IMR-90 (cell line): ENCODE data around the gene PRR16. TPM values are rescaled to one million over a fixed set of nuclear protein-coding genes. Genes with fewer than 3 reads are reported as not detected.
A peak's percentile ranks its signal among the peaks of the same experiment; 100 is the strongest.

Experiments used
- ATAC-seq: fragments of 200-7000 bp; cut with Tn5 transposase; 2 replicates; pipeline ENCODE4 v1.9.1; 2020; ENCODE audit warnings: low read depth, mild to moderate bottlenecking, moderate library complexity
- BruUV-seq: library from RNA; stranded (reverse); fragments of 400-500 nt; replicated peaks from 2 replicates; lab custom pipeline; 2021; lab: Mats Ljungman, UMichigan
- CTCF ChIA-PET: fragments of 300-600 bp; formaldehyde crosslinking; extraction: SDS; loops from one replicate; lab custom pipeline; 2021; ENCODE audit warnings: antibody characterized with exemption; lab: Yijun Ruan, JAX
- POLR2A ChIA-PET: fragments of 300-600 bp; sonication (Branson Sonifier 250); formaldehyde crosslinking; loops from one replicate; lab custom pipeline; 2022; ENCODE audit warnings: antibody characterized with exemption; ENCODE audit not compliant: unreplicated experiment; lab: Charles Lee
- DNase-seq: peaks from one replicate; pipeline ENCODE4 v3.0.0; 2013
- H2AFZ ChIP-seq: replicated peaks from 2 replicates; pipeline ENCODE3; 2013; ENCODE audit warnings: low read length, mild to moderate bottlenecking; ENCODE audit not compliant: poor library complexity
- H2AK5ac ChIP-seq: 2 replicates; pipeline ENCODE4 v1.6.1; 2013; ENCODE audit warnings: low read depth, low read length, inconsistent platforms
- H2AK9ac ChIP-seq: replicated peaks from 2 replicates; pipeline ENCODE3; 2013; ENCODE audit warnings: mild to moderate bottlenecking, low read depth, low read length, moderate library complexity; ENCODE audit not compliant: poor library complexity
- H2BK120ac ChIP-seq: 2 replicates; pipeline ENCODE4 v1.6.1; 2013; ENCODE audit warnings: low read depth, low read length, inconsistent platforms
- H2BK15ac ChIP-seq: 3 replicates; pipeline ENCODE4 v1.6.1; 2013; ENCODE audit warnings: low read depth, low read length, inconsistent platforms
- H2BK20ac ChIP-seq: 2 replicates; pipeline ENCODE4 v1.6.1; 2013; ENCODE audit warnings: low read depth, mild to moderate bottlenecking, inconsistent platforms, low read length, moderate library complexity
- H2BK5ac ChIP-seq: 2 replicates; pipeline ENCODE4 v1.6.1; 2013; ENCODE audit warnings: mild to moderate bottlenecking, low read depth, low read length, inconsistent platforms; ENCODE audit not compliant: poor library complexity, severe bottlenecking
- H3K14ac ChIP-seq: replicated peaks from 2 replicates; pipeline ENCODE4 v1.6.1; 2013; ENCODE audit warnings: low read depth, low read length, inconsistent platforms
- H3K18ac ChIP-seq: 2 replicates; pipeline ENCODE4 v1.6.1; 2013; ENCODE audit warnings: low read depth, low read length, control low read depth
- H3K23ac ChIP-seq: 2 replicates; pipeline ENCODE4 v1.6.1; 2013; ENCODE audit warnings: low read depth, low read length, inconsistent platforms
- H3K27ac ChIP-seq: 2 replicates; pipeline ENCODE4 v1.5.1; 2013; ENCODE audit warnings: mild to moderate bottlenecking, control low read depth, low read length; ENCODE audit not compliant: insufficient read depth
- H3K27me3 ChIP-seq: 2 replicates; pipeline ENCODE4 v1.6.1; 2013; ENCODE audit warnings: low read length; ENCODE audit not compliant: control insufficient read depth, insufficient read depth
- H3K36me3 ChIP-seq: 2 replicates; pipeline ENCODE4 v1.6.1; 2013; ENCODE audit warnings: low read length, mixed read lengths; ENCODE audit not compliant: control insufficient read depth, insufficient read depth
- H3K4ac ChIP-seq: 2 replicates; pipeline ENCODE4 v1.6.1; 2013; ENCODE audit warnings: low read depth, low read length, inconsistent platforms
- H3K4me1 ChIP-seq: 2 replicates; pipeline ENCODE4 v1.6.1; 2013; ENCODE audit warnings: low read length, mixed read lengths; ENCODE audit not compliant: control insufficient read depth, insufficient read depth
- H3K4me2 ChIP-seq: 2 replicates; pipeline ENCODE4 v1.6.1; 2013; ENCODE audit warnings: low read depth, mild to moderate bottlenecking, control low read depth, low read length, moderate library complexity
- H3K4me3 ChIP-seq: 2 replicates; pipeline ENCODE4 v1.5.1; 2013; ENCODE audit warnings: low read depth, mild to moderate bottlenecking, control low read depth, low read length, moderate library complexity; ENCODE audit not compliant: insufficient read depth
- H3K56ac ChIP-seq: 2 replicates; pipeline ENCODE4 v1.6.1; 2013; ENCODE audit warnings: low read length, inconsistent platforms; ENCODE audit not compliant: insufficient read depth; ENCODE audit errors: extremely low read depth
- H3K79me1 ChIP-seq, 2 experiments: 2 replicates each; pipeline ENCODE4 v1.6.1; 2013; ENCODE audit warnings: low read length in 2 of 2, inconsistent platforms in 1 of 2, low read depth in 1 of 2
- H3K9ac ChIP-seq: 2 replicates; pipeline ENCODE4 v1.6.1; 2013; ENCODE audit warnings: low read depth, low read length, control low read depth
- H3K9me1 ChIP-seq: 2 replicates; pipeline ENCODE4 v1.6.1; 2013; ENCODE audit warnings: low read length, inconsistent platforms; ENCODE audit not compliant: insufficient read depth
- H3K9me3 ChIP-seq: 2 replicates; pipeline ENCODE4 v1.6.1; 2013; ENCODE audit warnings: low read length; ENCODE audit not compliant: control insufficient read depth, insufficient read depth
- H4K20me1 ChIP-seq: 2 replicates; pipeline ENCODE4 v1.6.1; 2013; ENCODE audit warnings: low read length, inconsistent platforms; ENCODE audit not compliant: insufficient read depth
- H4K5ac ChIP-seq: 2 replicates; pipeline ENCODE4 v1.6.1; 2013; ENCODE audit warnings: mild to moderate bottlenecking, low read depth, low read length, control low read depth
- H4K8ac ChIP-seq, 2 experiments: 2 replicates each; pipeline ENCODE4 v1.6.1; 2013; ENCODE audit warnings: low read depth in 2 of 2, low read length in 2 of 2, control low read depth in 1 of 2, inconsistent platforms in 1 of 2
- H4K91ac ChIP-seq: 2 replicates; pipeline ENCODE4 v1.6.1; 2013; ENCODE audit warnings: low read depth, low read length, inconsistent platforms; ENCODE audit not compliant: insufficient read depth
- BHLHE40 ChIP-seq: fragments of 150-350 bp; IDR thresholded peaks from 2 replicates; pipeline ENCODE4 v1.6.1; 2016; ENCODE audit warnings: mild to moderate bottlenecking, low read depth, low read length
- CEBPB ChIP-seq: IDR thresholded peaks from 2 replicates; pipeline ENCODE4 v1.6.1; 2012; ENCODE audit warnings: low read depth, low read length, improper control_type of control experiment
- CHD1 ChIP-seq: IDR thresholded peaks from 2 replicates; pipeline ENCODE4 v1.6.1; 2012; ENCODE audit warnings: low read depth, low read length, improper control_type of control experiment
- CTCF ChIP-seq: conservative IDR thresholded peaks from 2 replicates; pipeline ENCODE4 v1.5.1; 2012; ENCODE audit warnings: mild to moderate bottlenecking, low read depth, low read length, improper control_type of control experiment
- ELK1 ChIP-seq: fragments of 150-350 bp; IDR thresholded peaks from 2 replicates; pipeline ENCODE4 v1.6.1; 2016; ENCODE audit warnings: low read depth, mild to moderate bottlenecking, low read length, moderate library complexity, borderline replicate concordance
- FOS ChIP-seq: fragments of 150-350 bp; IDR thresholded peaks from 2 replicates; pipeline ENCODE4 v1.6.1; 2016; ENCODE audit warnings: low read depth, low read length
- MAFK ChIP-seq: IDR thresholded peaks from 2 replicates; pipeline ENCODE4 v1.6.1; 2012; ENCODE audit warnings: low read depth, low read length, improper control_type of control experiment
- MAZ ChIP-seq: IDR thresholded peaks from 2 replicates; pipeline ENCODE4 v1.6.1; 2012; ENCODE audit warnings: low read depth, mild to moderate bottlenecking, low read length, improper control_type of control experiment, moderate library complexity, borderline replicate concordance
- MXI1 ChIP-seq: IDR thresholded peaks from 2 replicates; pipeline ENCODE4 v1.6.1; 2012; ENCODE audit warnings: low read depth, mild to moderate bottlenecking, low read length, moderate library complexity, borderline replicate concordance
- NFE2L2 ChIP-seq: fragments of 150-350 bp; IDR thresholded peaks from 2 replicates; pipeline ENCODE4 v1.6.1; 2016; ENCODE audit warnings: low read depth, mild to moderate bottlenecking, low read length
- POLR2A ChIP-seq: IDR thresholded peaks from 2 replicates; pipeline ENCODE4 v1.6.1; 2012; ENCODE audit warnings: mild to moderate bottlenecking, low read depth, low read length
- RAD21 ChIP-seq: IDR thresholded peaks from 2 replicates; pipeline ENCODE4 v1.6.1; 2012; ENCODE audit warnings: low read length, improper control_type of control experiment
- RFX5 ChIP-seq: IDR thresholded peaks from 2 replicates; pipeline ENCODE4 v1.8.0; 2012; ENCODE audit warnings: low read depth, mild to moderate bottlenecking, low read length, moderate library complexity
- SMC3 ChIP-seq: fragments of 150-350 bp; IDR thresholded peaks from 2 replicates; pipeline ENCODE4 v1.6.1; 2016; ENCODE audit warnings: low read depth, mild to moderate bottlenecking, antibody characterized with exemption, low read length, moderate library complexity
- WGBS, 2 experiments: methylation state at CpG; one replicate each; pipeline versions ENCODE4 v1.1.5 to v1.1.7; 2013; ENCODE audit warnings: missing lambda C conversion rate in 2 of 2; ENCODE audit not compliant: insufficient read length in 1 of 2; ENCODE audit errors: extremely low coverage in 2 of 2; 5-methylcytosine and 5-hydroxymethylcytosine counted together
- dilution Hi-C: fragments of 300-500 bp; cut with HindIII; formaldehyde crosslinking; loops from one replicate; pipeline ENCODE4 v1.14.3; 2018; ENCODE audit warnings: low sequenced_read_pairs; ENCODE audit not compliant: unreplicated experiment
- in situ Hi-C: fragments of 300-500 bp; cut with MboI; formaldehyde crosslinking; loops from 3 replicates; pipeline ENCODE4 v1.14.3; 2019; ENCODE audit warnings: low sequenced_read_pairs, inconsistent platforms, mixed read lengths
- intact Hi-C: fragments of 100-400 bp; cut with micrococcal nuclease; formaldehyde crosslinking; loops from 2 replicates; pipeline ENCODE4 v1.10.0; 2022
- polyA plus RNA-seq, 3 experiments: library from polyadenylated mRNA; depleted of rRNA; stranded (reverse); fragments of >200 nt; gene quantifications; 2 replicates each; pipeline ENCODE4 v1.2.3, GENCODE V29; 2012; ENCODE audit warnings: low replicate concordance in 1 of 3
- total RNA-seq: library from RNA; depleted of rRNA; stranded (reverse); fragments of >200 nt; gene quantifications from 2 replicates; pipeline ENCODE4 v1.2.3, GENCODE V29; 2012

PRR16 gene
- total and polyA plus RNA-seq, 2 of the 4 experiments (the other 2 are of a cell fraction): 9.9 to 45.2 TPM

GRCh38 chr5:120446068-120446492 lies 18.0 kb upstream of the PRR16 start (continued):
- no peak for TF ChIP-seq RFX5

- Histone ChIP-seq H3K27ac (peak overlapping the region; percentile 29; the same call in 1 of the 2 replicates), H3K23ac (no peak overlapping the region), H3K14ac (no peak overlapping the region), H2AK9ac (no peak overlapping the region), H3K4me3 (no peak overlapping the region), H4K20me1 (no peaks in the 10 kb centered on the region), H3K9me1 (no peaks in the 10 kb centered on the region; the same call in 1 of the 2 replicates), H2BK5ac (peak overlapping the region; percentile 94), H3K79me1 (no peaks in the 10 kb centered on the region), H3K9me3 (no peaks in the 10 kb centered on the region), H3K4ac (no peak overlapping the region; the same call in 1 of the 2 replicates), H4K5ac (no peak overlapping the region), H2BK120ac (peak overlapping the region; percentile 89; the same call in 1 of the 2 replicates), H3K18ac (peak overlapping the region; percentile 52; the same call in 1 of the 2 replicates), H3K9ac (no peak overlapping the region), H2BK20ac (0 out of 2 replicates have a peak overlapping the region, but pooled peaks have one; percentile 30), H4K91ac (no peak overlapping the region), H3K36me3 (no peaks in the 10 kb centered on the region), H3K56ac (no peak overlapping the region), H4K8ac (0 out of 4 replicates have a peak overlapping the region, but pooled peaks of 1 of the 2 experiments have one; percentile 5), H3K27me3 (no peaks in the 10 kb centered on the region), H2BK15ac (no peak overlapping the region; the same call in 2 of the 3 replicates), H2AK5ac (no peak overlapping the region), H3K4me2 (peak overlapping the region; percentile 49; the same call in 1 of the 2 replicates), H2AFZ (no peak overlapping the region), H3K4me1 (peaks cover 5% of the 10 kb centered on the region)
- no peak for DNase-seq
- CTCF ChIA-PET: interaction anchor here (0.9 to 1.3 kb wide), 2 partner anchors 18 to 206 kb away, joined by 3 read pairs; no protein-coding TSS in a partner anchor
- BruUV-seq: no TSS peak
- no CpG with 5 or more reads among the region's 2 CpGs for WGBS, 2 experiments
- POLR2A ChIA-PET: interaction anchor here (0.6 kb wide), 2 partner anchors 75 to 1707 kb away, joined by 5 to 6 read pairs; no protein-coding TSS in a partner anchor
- ATAC-seq: no peak
- intact Hi-C loops (loop anchor here (5.0 kb wide), 2 partner anchors 60 to 295 kb away; no protein-coding TSS in a partner anchor), in situ Hi-C loops (no loop called here), dilution Hi-C loops (no loop called here)
- TF ChIP-seq MAZ: no peak
- TF ChIP-seq NFE2L2: no peak
- no peak for TF ChIP-seq ELK1
- no peak for TF ChIP-seq MXI1
- TF ChIP-seq CEBPB: no peak
- TF ChIP-seq CHD1: no peak
- no peak for TF ChIP-seq SMC3
- TF ChIP-seq MAFK: no peak
- no peak for TF ChIP-seq RAD21
- no peak for TF ChIP-seq BHLHE40
- no peak for TF ChIP-seq POLR2A
- TF ChIP-seq CTCF: no peak
- no peak for TF ChIP-seq FOS
Observed at GRCh38 chr5:120446901-120447300, 17.2 kb upstream of the PRR16 start.
